ENCODE data around the gene SCUBE2.
"Not testable (repeated sequence)": the region's sequence is repeated elsewhere in the genome, so short reads cannot be mapped to it uniquely, and the experiment has no call there.

The SCUBE2 gene

DNA sequence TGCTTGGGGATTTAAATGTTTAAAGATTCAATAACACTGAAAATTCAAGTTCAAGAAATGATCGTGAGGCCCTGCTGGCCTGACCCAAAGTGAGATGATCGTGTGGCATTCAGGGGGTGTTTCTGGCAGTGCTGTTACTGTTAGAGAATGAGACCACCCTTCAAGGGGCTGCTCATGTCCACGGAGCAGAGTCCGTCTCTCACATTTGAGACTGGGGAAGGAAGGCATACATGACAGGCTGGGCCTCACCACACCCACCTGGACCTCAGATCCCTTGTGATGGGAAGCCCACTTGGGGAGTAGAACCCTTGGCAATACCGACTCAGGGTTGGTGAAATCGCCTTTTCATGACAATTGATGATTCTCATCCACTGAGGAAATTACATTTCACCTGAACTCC, 71.5 kb downstream of the SCUBE2 start:
- DNase-seq (ENCODE audit: extremely low spot score): no peak
- TF ChIP-seq, protein P1, sequence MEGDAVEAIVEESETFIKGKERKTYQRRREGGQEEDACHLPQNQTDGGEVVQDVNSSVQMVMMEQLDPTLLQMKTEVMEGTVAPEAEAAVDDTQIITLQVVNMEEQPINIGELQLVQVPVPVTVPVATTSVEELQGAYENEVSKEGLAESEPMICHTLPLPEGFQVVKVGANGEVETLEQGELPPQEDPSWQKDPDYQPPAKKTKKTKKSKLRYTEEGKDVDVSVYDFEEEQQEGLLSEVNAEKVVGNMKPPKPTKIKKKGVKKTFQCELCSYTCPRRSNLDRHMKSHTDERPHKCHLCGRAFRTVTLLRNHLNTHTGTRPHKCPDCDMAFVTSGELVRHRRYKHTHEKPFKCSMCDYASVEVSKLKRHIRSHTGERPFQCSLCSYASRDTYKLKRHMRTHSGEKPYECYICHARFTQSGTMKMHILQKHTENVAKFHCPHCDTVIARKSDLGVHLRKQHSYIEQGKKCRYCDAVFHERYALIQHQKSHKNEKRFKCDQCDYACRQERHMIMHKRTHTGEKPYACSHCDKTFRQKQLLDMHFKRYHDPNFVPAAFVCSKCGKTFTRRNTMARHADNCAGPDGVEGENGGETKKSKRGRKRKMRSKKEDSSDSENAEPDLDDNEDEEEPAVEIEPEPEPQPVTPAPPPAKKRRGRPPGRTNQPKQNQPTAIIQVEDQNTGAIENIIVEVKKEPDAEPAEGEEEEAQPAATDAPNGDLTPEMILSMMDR (IDR thresholded peaks at IDR 0.05; ENCODE audit: control extremely low read depth, extremely low read depth, low read depth, missing control alignments): no peak
- ChIA-PET CTCF (interaction anchor here (7.3 to 10.3 kb wide), 2 partner anchors 13 to 120 kb away, joined by 137 to 224 read pairs; no protein-coding TSS in a partner anchor), POLR2A (no interaction called here)

DNA sequence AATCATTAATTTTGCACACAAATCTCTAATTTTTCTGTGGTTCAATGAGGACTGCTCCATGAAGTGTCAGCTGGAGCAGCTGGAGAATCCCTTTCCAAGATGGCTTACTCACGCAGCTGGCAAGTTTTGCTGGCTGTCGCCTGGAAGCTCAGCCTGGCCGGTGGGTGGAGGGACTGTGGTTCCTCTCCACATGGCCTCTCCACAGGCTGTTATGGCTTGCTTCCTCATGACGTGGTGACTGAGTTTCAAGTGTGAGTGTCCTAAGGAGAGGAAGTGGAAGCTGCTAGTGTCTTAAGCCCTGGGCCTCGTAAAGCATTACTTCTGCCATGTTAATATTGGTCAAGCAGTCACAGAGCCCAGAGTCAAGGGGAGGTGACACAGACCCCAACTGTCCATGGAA, 73.6 kb downstream of the SCUBE2 start:
- TF ChIP-seq, protein P1 (IDR thresholded peaks at IDR 0.05; ENCODE audit: control extremely low read depth, extremely low read depth, low read depth, missing control alignments): no peak
- peak; percentile 28 for DNase-seq (ENCODE audit: extremely low spot score)
- CTCF ChIA-PET: interaction anchor here (1.1 to 10.3 kb wide), 7 partner anchors 12 to 489 kb away, joined by 3 to 224 read pairs (median 35); partner anchors contain the start of gene NRIP3
- POLR2A ChIA-PET: no interaction called here

DNA sequence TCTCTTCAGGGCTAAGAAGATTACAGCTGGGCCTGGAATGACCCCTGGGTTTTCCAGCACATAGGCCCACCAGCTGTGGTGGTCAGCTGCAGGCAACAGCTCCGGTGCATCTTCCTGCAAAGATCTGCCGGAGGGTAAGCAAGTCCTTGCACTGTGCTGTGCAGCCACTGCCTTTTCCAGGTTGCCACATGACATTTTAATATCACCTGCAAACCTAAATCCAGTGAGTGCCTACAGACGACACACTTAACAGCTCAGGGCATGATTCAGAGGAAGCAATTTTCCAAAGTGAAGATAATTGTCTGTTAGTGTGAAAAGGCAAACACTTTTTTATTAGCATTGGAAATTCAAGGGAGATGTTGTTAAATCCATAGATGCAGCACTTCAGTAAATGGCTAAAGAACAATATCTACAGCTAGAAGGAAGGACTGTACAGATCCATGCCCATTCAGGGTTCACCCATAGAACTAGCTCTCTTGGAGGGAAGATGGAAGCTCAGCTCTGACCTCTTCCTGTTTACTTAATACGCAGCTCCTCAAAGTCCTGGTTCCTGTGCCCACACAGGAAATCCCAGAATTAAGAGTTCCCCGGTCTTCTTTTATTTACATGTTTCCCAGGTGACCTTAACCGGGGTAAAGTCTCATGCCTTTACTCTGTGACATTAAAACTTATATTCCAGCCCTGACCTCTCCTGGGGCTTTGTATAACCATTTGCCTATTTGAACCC, 74.3 kb downstream of the SCUBE2 start:
- CTCF ChIA-PET: interaction anchor here (0.9 to 10.3 kb wide), 15 partner anchors 8 to 490 kb away, joined by 3 to 224 read pairs (median 20); partner anchors contain the start of gene NRIP3
- TF ChIP-seq, protein P1 (IDR thresholded peaks at IDR 0.05; ENCODE audit: control extremely low read depth, extremely low read depth, low read depth, missing control alignments): no peak
- POLR2A ChIA-PET: no interaction called here
- DNase-seq (ENCODE audit: extremely low spot score): no peak

DNA sequence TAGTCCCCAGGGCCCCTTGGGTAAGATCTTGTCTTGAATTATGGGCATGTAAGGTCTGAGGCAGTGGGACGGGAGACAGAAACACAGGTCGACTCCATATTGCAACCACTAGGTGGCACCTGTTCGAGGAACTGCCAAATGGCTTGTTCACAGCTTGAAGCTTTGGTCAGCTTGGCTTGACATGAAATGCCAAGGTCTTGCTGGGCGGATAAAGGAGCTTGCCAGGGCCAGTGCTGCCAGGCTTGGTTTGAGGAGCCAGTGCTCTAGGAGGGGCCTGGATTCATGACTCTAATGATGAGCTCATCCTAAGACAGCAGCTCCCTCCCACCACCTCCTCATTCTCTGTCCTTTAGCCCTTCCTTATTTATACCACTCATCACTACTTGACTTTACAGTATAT, 75.7 kb downstream of the SCUBE2 start:
- POLR2A ChIA-PET: no interaction called here
- DNase-seq (ENCODE audit: extremely low spot score): peak; percentile 80
- TF ChIP-seq, protein P1 (IDR thresholded peaks at IDR 0.05; ENCODE audit: control extremely low read depth, extremely low read depth, low read depth, missing control alignments): peak; percentile 79
- CTCF ChIA-PET: interaction anchor here (0.6 to 10.3 kb wide), 43 partner anchors 9 to 822 kb away, joined by 3 to 224 read pairs (median 4); partner anchors contain the start of genes ASCL3 and NRIP3

DNA sequence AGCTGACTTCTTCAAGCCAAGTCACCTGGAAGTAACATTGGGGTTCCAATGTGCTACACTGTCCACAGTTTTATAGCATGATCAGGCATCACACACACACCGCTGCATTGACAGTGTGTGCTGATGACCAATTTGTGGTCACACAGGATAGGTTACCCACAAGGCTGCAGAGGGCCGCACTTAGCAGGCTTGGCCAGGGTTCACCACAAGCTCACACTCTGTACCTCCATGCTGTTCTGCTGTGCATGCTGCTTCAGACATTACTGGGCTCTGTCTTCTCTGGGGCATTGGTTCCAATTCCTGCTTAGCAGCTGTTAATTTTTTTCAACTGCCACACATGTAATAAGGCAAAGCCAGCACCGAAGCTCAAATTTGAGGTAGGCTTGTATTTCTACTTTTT, 76.6 kb downstream of the SCUBE2 start:
- no peak for DNase-seq (ENCODE audit: extremely low spot score)
- TF ChIP-seq, protein P1 (IDR thresholded peaks at IDR 0.05; ENCODE audit: control extremely low read depth, extremely low read depth, low read depth, missing control alignments): no peak

DNA sequence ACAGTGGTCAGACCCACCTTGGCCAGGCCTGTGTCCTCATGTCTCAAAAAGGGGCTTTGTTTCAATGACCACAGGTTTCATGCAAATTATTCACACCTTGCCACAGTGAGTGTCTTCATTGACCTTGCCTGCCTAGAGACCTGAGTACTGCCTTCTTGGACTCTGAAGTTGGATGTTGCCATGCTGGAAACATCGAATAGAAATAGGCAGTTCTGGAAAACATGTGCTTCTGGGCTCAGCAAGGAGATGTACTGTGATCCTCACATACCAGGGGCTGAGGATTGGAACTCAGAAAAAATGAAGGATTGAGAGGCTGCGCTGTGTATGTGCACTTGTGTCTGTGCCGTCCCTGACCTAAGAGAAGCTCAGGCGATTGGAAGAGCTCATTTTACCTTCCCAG, 78.0 kb downstream of the SCUBE2 start:
- no peak for DNase-seq (ENCODE audit: extremely low spot score)
- POLR2A ChIA-PET: no interaction called here
- TF ChIP-seq, protein P1 (IDR thresholded peaks at IDR 0.05; ENCODE audit: control extremely low read depth, extremely low read depth, low read depth, missing control alignments): no peak
- CTCF ChIA-PET: interaction anchor here (0.8 to 10.3 kb wide), 11 partner anchors 7 to 493 kb away, joined by 3 to 224 read pairs (median 4); partner anchors contain the start of gene NRIP3

More for the DNA sequence above, 76.6 kb downstream of the SCUBE2 start:
- CTCF ChIA-PET: interaction anchor here (0.6 to 10.3 kb wide), 27 partner anchors 9 to 495 kb away, joined by 3 to 224 read pairs (median 7); partner anchors contain the start of gene NRIP3
- POLR2A ChIA-PET: no interaction called here

DNA sequence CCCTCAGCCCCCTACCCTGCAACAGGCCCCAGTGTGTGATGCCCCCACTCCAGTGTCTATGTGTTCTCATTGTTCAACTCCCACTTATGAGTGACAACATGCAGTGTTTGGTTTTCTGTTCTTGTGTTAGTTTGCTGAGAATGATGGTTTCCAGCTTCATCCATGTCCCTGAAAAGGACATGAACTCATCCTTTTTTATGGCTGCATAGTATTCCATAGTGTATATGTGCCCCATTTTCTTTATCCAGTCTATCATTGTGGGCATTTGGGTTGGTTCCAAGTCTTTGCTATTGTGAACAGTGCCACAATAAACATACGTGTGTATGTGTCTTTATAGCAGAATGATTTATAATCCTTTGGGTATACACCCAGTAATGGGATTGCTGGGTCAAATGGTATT, 81.9 kb downstream of the SCUBE2 start:
- POLR2A ChIA-PET; DNase-seq (ENCODE audit: extremely low spot score): not testable (repeated sequence)
- CTCF ChIA-PET: interaction anchor here (10.3 kb wide), 1 partner anchor 130 kb away, joined by 224 read pairs; no protein-coding TSS in a partner anchor
